GF-D8 (cell line): ENCODE measurements around the gene SCAPER.
"Not testable (repeated sequence)": the region's sequence is repeated elsewhere in the genome, so short reads cannot be mapped to it uniquely, and the experiment has no call there.

Source experiments
- DNase-seq: peaks from one replicate; lab custom pipeline; 2025; lab: John Stamatoyannopoulos, UW

Gene SCAPER

GRCh38 chr15:76863123-76863522 lies 42.0 kb downstream of the SCAPER start:
- DNase-seq: no peak

- no peak for DNase-seq
Observed at GRCh38 chr15:76861815-76862397, 43.2 kb downstream of the SCAPER start.

GRCh38 chr15:76860201-76860600 lies 44.9 kb downstream of the SCAPER start:
- DNase-seq: no peak

GRCh38 chr15:76850367-76850766 lies 54.8 kb downstream of the SCAPER start:
- DNase-seq: not testable (repeated sequence)

- no peak for DNase-seq
Observed at GRCh38 chr15:76846782-76847181, 58.4 kb downstream of the SCAPER start.

- no peak for DNase-seq
Observed at GRCh38 chr15:76844096-76844495, 61.0 kb downstream of the SCAPER start.

- DNase-seq: no peak
Observed at GRCh38 chr15:76843269-76843668, 61.9 kb downstream of the SCAPER start.

GRCh38 chr15:76840830-76841460 lies 64.2 kb downstream of the SCAPER start:
- peak; percentile 6 for DNase-seq

GRCh38 chr15:76839173-76839572 lies 66.0 kb downstream of the SCAPER start:
- DNase-seq: no peak

GRCh38 chr15:76837474-76837873 lies 67.7 kb downstream of the SCAPER start:
- no peak for DNase-seq

- no peak for DNase-seq
Observed at GRCh38 chr15:76829939-76830338, 75.2 kb downstream of the SCAPER start.

- DNase-seq: no peak
Observed at GRCh38 chr15:76823890-76824289, 81.2 kb downstream of the SCAPER start.

- no peak for DNase-seq
Observed at GRCh38 chr15:76823303-76823702, 81.8 kb downstream of the SCAPER start.

GRCh38 chr15:76818926-76819325 lies 86.2 kb downstream of the SCAPER start:
- DNase-seq: not testable (repeated sequence)

- no peak for DNase-seq
Observed at GRCh38 chr15:76815421-76815820, 89.7 kb downstream of the SCAPER start.

GRCh38 chr15:76812381-76812780 lies 92.8 kb downstream of the SCAPER start:
- DNase-seq: no peak

GRCh38 chr15:76809412-76810103 lies 95.6 kb downstream of the SCAPER start:
- no peak for DNase-seq

- no peak for DNase-seq
Observed at GRCh38 chr15:76803049-76803571, 102.0 kb downstream of the SCAPER start.

- no peak for DNase-seq
Observed at GRCh38 chr15:76802411-76802810, 102.7 kb downstream of the SCAPER start.

- no peak for DNase-seq
Observed at GRCh38 chr15:76799760-76800159, 105.4 kb downstream of the SCAPER start.

GRCh38 chr15:76795217-76795616 lies 109.9 kb downstream of the SCAPER start:
- no peak for DNase-seq

- DNase-seq: no peak
Observed at GRCh38 chr15:76793162-76793561, 112.0 kb downstream of the SCAPER start.

- DNase-seq: no peak
Observed at GRCh38 chr15:76791511-76791910, 113.6 kb downstream of the SCAPER start.
